HUDEP-2 (cell line): Measurements from ENCODE around the gene CCDC197.
A peak's percentile ranks its signal among the peaks of the same experiment; 100 is the strongest.

Experiments
- DNase-seq, 76 experiments: peaks; one replicate each; lab custom pipeline; 2025; ENCODE audit not compliant: unreplicated experiment in 76 of 76; lab: John Stamatoyannopoulos, UW

CCDC197 gene

GRCh38 chr14:93997082-93997481, at the start of gene CCDC197:
Gene CCDC197 (plus strand): TSS chr14:93997301. CDS start chr14:93998132, 831 bp downstream.
- DNase-seq: no peak

- no peak for DNase-seq
These were observed 47.5 kb upstream of the CCDC197 start for GRCh38 chr14:93949511-93950075.

GRCh38 chr14:93950948-93951634, 46.0 kb upstream of the CCDC197 start:
- DNase-seq: no peak

- no peak for DNase-seq
These were observed 45.2 kb upstream of the CCDC197 start for GRCh38 chr14:93951635-93952540.

- no peak for DNase-seq
These were observed 44.3 kb upstream of the CCDC197 start for GRCh38 chr14:93952829-93953228.

- no peak for DNase-seq
These were observed 43.8 kb upstream of the CCDC197 start for GRCh38 chr14:93953263-93953662.

GRCh38 chr14:93953739-93954515, 43.2 kb upstream of the CCDC197 start:
- no peak for DNase-seq

- no peak for DNase-seq
These were observed 42.6 kb upstream of the CCDC197 start for GRCh38 chr14:93954516-93954830.

GRCh38 chr14:93954900-93955849, 41.9 kb upstream of the CCDC197 start:
- DNase-seq: no peak

GRCh38 chr14:93955850-93956481, 41.1 kb upstream of the CCDC197 start:
- no peak for DNase-seq

GRCh38 chr14:93956514-93957332, 40.4 kb upstream of the CCDC197 start:
- no peak for DNase-seq

GRCh38 chr14:93957333-93957710, 39.8 kb upstream of the CCDC197 start:
- DNase-seq: no peak

- DNase-seq: no peak
These were observed 39.1 kb upstream of the CCDC197 start for GRCh38 chr14:93957751-93958566.

- no peak for DNase-seq
These were observed 38.4 kb upstream of the CCDC197 start for GRCh38 chr14:93958567-93959238.

- peak in 3 of 76 experiments; percentile 2 to 11 (median 3) for DNase-seq
These were observed 37.6 kb upstream of the CCDC197 start for GRCh38 chr14:93959239-93960107.

- no peak for DNase-seq
These were observed 37.0 kb upstream of the CCDC197 start for GRCh38 chr14:93960108-93960475.
